Measurements from ENCODE around the gene S100A12. TPM values are rescaled to one million over a fixed set of nuclear protein-coding genes. Genes with fewer than 3 reads are reported as not detected.

Gene S100A12
- total RNA-seq, 1 experiment from 2014 or later, result not detected

- Histone ChIP-seq H2BK12ac (ENCODE audit: insufficient read length, low read depth, low read length) (no peak overlapping the region), H3T11ph (ENCODE audit: low read length) (no peak overlapping the region), H2AFZ (ENCODE audit: low read length) (no peak overlapping the region), H4K8ac (replicated peaks; ENCODE audit: insufficient read length, low read depth, low read length) (no peak overlapping the region), H4K5ac (ENCODE audit: insufficient read length, low read depth, low read length) (no peak overlapping the region), H2BK20ac (ENCODE audit: low read depth, low read length, poor library complexity, severe bottlenecking) (no peak overlapping the region), H4K91ac (ENCODE audit: insufficient read length, low read depth, low read length) (no peak overlapping the region), H2BK15ac (ENCODE audit: low read depth, low read length) (no peak overlapping the region), H3K9me3 (ENCODE audit: control insufficient read depth, low read depth, low read length) (no peaks in the 10 kb centered on the region), H3K23me2 (ENCODE audit: insufficient read length, low read depth, low read length, poor library complexity, severe bottlenecking) (no peaks in the 10 kb centered on the region), H3K56ac (ENCODE audit: insufficient read length, low read depth, low read length) (no peak overlapping the region), H3K14ac (ENCODE audit: insufficient read depth, low read length) (no peak overlapping the region), H4K20me1 (ENCODE audit: control insufficient read depth, insufficient read depth, insufficient read length) (no peaks in the 10 kb centered on the region), H3K79me2 (ENCODE audit: insufficient read depth, low read length) (no peaks in the 10 kb centered on the region), H2AK5ac (ENCODE audit: insufficient read length, low read length) (no peak overlapping the region), H3K23ac (ENCODE audit: insufficient read length, low read depth, low read length) (no peak overlapping the region), H3K27ac (ENCODE audit: insufficient read length, low read depth, low read length) (no peak overlapping the region), H2BK5ac (ENCODE audit: insufficient read length, low read length) (no peak overlapping the region), H3K79me1 (ENCODE audit: insufficient read depth, low read depth, low read length, poor library complexity, severe bottlenecking) (no peaks in the 10 kb centered on the region), H3K4me2 (ENCODE audit: insufficient read depth, insufficient read length, low read length) (no peak overlapping the region), H3K9ac (ENCODE audit: extremely low read depth, insufficient read length, low read length) (no peak overlapping the region), H3K27me3 (ENCODE audit: insufficient read depth, low read length) (no peaks in the 10 kb centered on the region), H3K18ac (ENCODE audit: insufficient read length, low read depth, low read length) (no peak overlapping the region), H3K4me1 (ENCODE audit: insufficient read depth, low read length) (no peaks in the 10 kb centered on the region), H3K4ac (ENCODE audit: low read depth, low read length) (no peak overlapping the region), H2BK120ac (ENCODE audit: low read depth, low read length, poor library complexity, severe bottlenecking) (no peak overlapping the region)
- Mint-ChIP-seq H3K27me3 (ENCODE audit: low read depth) (peaks cover 6% of the 10 kb centered on the region), H3K36me3 (ENCODE audit: insufficient read depth in 1 of 3, low read depth in 3 of 3) (no peaks in the 10 kb centered on the region), H3K4me3 (no peak overlapping the region), H3K9me3 (peaks cover 5 to 13% of the 10 kb centered on the region in 2 experiments; a peak in 4 of 5 replicates), H3K4me1 (no peaks in the 10 kb centered on the region), H3K27ac (no peak overlapping the region)
- no peak for TF ChIP-seq CTCF (conservative IDR thresholded peaks at IDR 0.05)
- DNase-seq, result no peak
Observed at GRCh38 chr1:153336650-153337049, 38.8 kb downstream of the S100A12 start.

All from H9 (cell line).